Middle frontal gyrus (tissue), 1 donor: ENCODE measurements around the gene CACNG7.

ENCODE experiments used
- DNase-seq: peaks from one replicate; pipeline ENCODE4 v3.0.0-alpha.2; 2015; ENCODE audit warnings: low spot score; ENCODE audit errors: extremely low spot score

Gene CACNG7

GRCh38 chr19:53951947-53952346 lies 42.9 kb downstream of the CACNG7 start:
- DNase-seq = no peak

GRCh38 chr19:53953383-53953782 lies 44.3 kb downstream of the CACNG7 start:
- DNase-seq = no peak

GRCh38 chr19:53957448-53958167 lies 48.5 kb downstream of the CACNG7 start:
- no peak for DNase-seq

- DNase-seq = no peak
Observed at GRCh38 chr19:53958168-53958571, 49.1 kb downstream of the CACNG7 start.

GRCh38 chr19:53958823-53959757 lies 50.0 kb downstream of the CACNG7 start:
- DNase-seq = no peak

- DNase-seq = no peak
Observed at GRCh38 chr19:53960187-53960586, 51.1 kb downstream of the CACNG7 start.

GRCh38 chr19:53960886-53961285 lies 51.8 kb downstream of the CACNG7 start:
- DNase-seq = no peak

- DNase-seq = no peak
Observed at GRCh38 chr19:53961523-53962356, 52.7 kb downstream of the CACNG7 start.

GRCh38 chr19:53962887-53963431 lies 53.9 kb downstream of the CACNG7 start, which contains the start of gene CACNG8:
CACNG8 (plus strand) TSS chr19:53962937.
- no peak for DNase-seq

GRCh38 chr19:53965091-53965490 lies 56.0 kb downstream of the CACNG7 start:
- DNase-seq = no peak

GRCh38 chr19:53966931-53967330 lies 57.9 kb downstream of the CACNG7 start:
- no peak for DNase-seq

- DNase-seq = no peak
Observed at GRCh38 chr19:53969366-53969765, 60.3 kb downstream of the CACNG7 start.

- no peak for DNase-seq
Observed at GRCh38 chr19:53971673-53972072, 62.6 kb downstream of the CACNG7 start.

- peak; percentile 75 for DNase-seq
Observed at GRCh38 chr19:53977429-53977990, 68.4 kb downstream of the CACNG7 start.

GRCh38 chr19:53977991-53978731 lies 69.1 kb downstream of the CACNG7 start:
- peak; percentile 86 for DNase-seq

- no peak for DNase-seq
Observed at GRCh38 chr19:53978975-53979801, 70.1 kb downstream of the CACNG7 start.

GRCh38 chr19:53980539-53981375 lies 71.7 kb downstream of the CACNG7 start:
- DNase-seq = no peak

GRCh38 chr19:53981376-53981951 lies 72.4 kb downstream of the CACNG7 start:
- no peak for DNase-seq
